Effector memory CD4-positive, alpha-beta T cell (primary cell): ENCODE results near the gene SLC2A14.
"Not testable (repeated sequence)": the region's sequence is repeated elsewhere in the genome, so short reads cannot be mapped to it uniquely, and the experiment has no call there.

Experiments
- DNase-seq, 3 donors: peaks; one replicate each; pipeline ENCODE4 v3.0.0-alpha.2; 2020
- H3K27ac ChIP-seq: 2 replicates; pipeline ENCODE4 v1.7.0; 2013; ENCODE audit warnings: mild to moderate bottlenecking, low read length, moderate library complexity; ENCODE audit not compliant: insufficient read depth, poor library complexity, severe bottlenecking
- H3K27me3 ChIP-seq: replicated peaks from 2 replicates; pipeline ENCODE4 v1.7.0; 2013; ENCODE audit warnings: mild to moderate bottlenecking, low read length; ENCODE audit not compliant: insufficient read depth, control insufficient read depth, poor library complexity, severe bottlenecking
- H3K36me3 ChIP-seq: 2 replicates; pipeline ENCODE4 v1.7.0; 2013; ENCODE audit warnings: mild to moderate bottlenecking, low read length, moderate library complexity; ENCODE audit not compliant: control insufficient read depth, insufficient read depth
- H3K4me1 ChIP-seq: 2 replicates; pipeline ENCODE4 v1.7.0; 2013; ENCODE audit warnings: low read length, mild to moderate bottlenecking; ENCODE audit not compliant: control insufficient read depth, insufficient read depth, poor library complexity, severe bottlenecking
- H3K4me3 ChIP-seq: 2 replicates; pipeline ENCODE4 v1.7.0; 2013; ENCODE audit warnings: low read length, low read depth, mild to moderate bottlenecking; ENCODE audit not compliant: insufficient read depth, poor library complexity, severe bottlenecking
- H3K9me3 ChIP-seq: 2 replicates; pipeline ENCODE4 v1.7.0; 2013; ENCODE audit warnings: mild to moderate bottlenecking, low read length, moderate library complexity; ENCODE audit not compliant: control insufficient read depth

Gene SLC2A14

GRCh38 chr12:7806863-7807487, 65.7 kb downstream of the SLC2A14 start:
- no peaks in the 10 kb centered on the region for H3K9me3 ChIP-seq
- no peak overlapping the region for H3K4me3 ChIP-seq
- H3K27ac ChIP-seq = no peak overlapping the region
- no peaks in the 10 kb centered on the region for H3K4me1 ChIP-seq
- H3K27me3 ChIP-seq = no peaks in the 10 kb centered on the region
- no peaks in the 10 kb centered on the region for H3K36me3 ChIP-seq
- peak; percentile 3 to 23 (median 4) for DNase-seq

GRCh38 chr12:7806319-7806718, 66.4 kb downstream of the SLC2A14 start:
- not testable (repeated sequence) for H3K36me3 ChIP-seq, H3K4me3 ChIP-seq, H3K27me3 ChIP-seq, H3K9me3 ChIP-seq, DNase-seq, H3K4me1 ChIP-seq, H3K27ac ChIP-seq

GRCh38 chr12:7801460-7801859, 71.3 kb downstream of the SLC2A14 start:
- no peak for DNase-seq
- H3K27ac ChIP-seq = no peak overlapping the region

GRCh38 chr12:7798750-7799308, 73.9 kb downstream of the SLC2A14 start:
- H3K27ac ChIP-seq, H3K36me3 ChIP-seq, H3K4me1 ChIP-seq, DNase-seq, H3K9me3 ChIP-seq, H3K4me3 ChIP-seq, H3K27me3 ChIP-seq: not testable (repeated sequence)

More at GRCh38 chr12:7801460-7801859, 71.3 kb downstream of the SLC2A14 start:
- Histone ChIP-seq H3K4me1 (no peaks in the 10 kb centered on the region), H3K9me3 (no peaks in the 10 kb centered on the region), H3K36me3 (no peaks in the 10 kb centered on the region), H3K27me3 (no peaks in the 10 kb centered on the region), H3K4me3 (no peak overlapping the region)

- no peaks in the 10 kb centered on the region for H3K9me3 ChIP-seq
- H3K4me3 ChIP-seq = no peak overlapping the region
- no peaks in the 10 kb centered on the region for H3K4me1 ChIP-seq
- DNase-seq = no peak
- H3K36me3 ChIP-seq = no peaks in the 10 kb centered on the region
- no peaks in the 10 kb centered on the region for H3K27me3 ChIP-seq
- no peak overlapping the region for H3K27ac ChIP-seq
Observed at GRCh38 chr12:7797698-7798398, 74.9 kb downstream of the SLC2A14 start.

GRCh38 chr12:7797269-7797668, 75.4 kb downstream of the SLC2A14 start:
- not testable (repeated sequence) for H3K4me3 ChIP-seq, H3K4me1 ChIP-seq, H3K36me3 ChIP-seq, H3K27me3 ChIP-seq, H3K9me3 ChIP-seq, H3K27ac ChIP-seq, DNase-seq

GRCh38 chr12:7793211-7793610, 79.5 kb downstream of the SLC2A14 start:
- Histone ChIP-seq H3K36me3 (no peaks in the 10 kb centered on the region), H3K4me3 (no peak overlapping the region), H3K27ac (no peak overlapping the region), H3K4me1 (no peaks in the 10 kb centered on the region), H3K27me3 (no peaks in the 10 kb centered on the region), H3K9me3 (no peaks in the 10 kb centered on the region)
- DNase-seq = no peak

GRCh38 chr12:7788884-7789528, 83.7 kb downstream of the SLC2A14 start, which contains the start of gene NANOG:
NANOG (plus strand) TSS chr12:7789402; CDS start chr12:7789615, 213 bp downstream.
- H3K27me3 ChIP-seq, DNase-seq, H3K4me1 ChIP-seq, H3K27ac ChIP-seq, H3K9me3 ChIP-seq, H3K4me3 ChIP-seq, H3K36me3 ChIP-seq: not testable (repeated sequence)

GRCh38 chr12:7788294-7788660, 84.4 kb downstream of the SLC2A14 start:
- Histone ChIP-seq H3K27ac (no peak overlapping the region), H3K27me3 (no peaks in the 10 kb centered on the region), H3K9me3 (no peaks in the 10 kb centered on the region), H3K36me3 (no peaks in the 10 kb centered on the region), H3K4me3 (no peak overlapping the region), H3K4me1 (no peaks in the 10 kb centered on the region)
- DNase-seq = no peak
